ENCODE measurements around the gene CADM1.

CADM1 gene

DNA sequence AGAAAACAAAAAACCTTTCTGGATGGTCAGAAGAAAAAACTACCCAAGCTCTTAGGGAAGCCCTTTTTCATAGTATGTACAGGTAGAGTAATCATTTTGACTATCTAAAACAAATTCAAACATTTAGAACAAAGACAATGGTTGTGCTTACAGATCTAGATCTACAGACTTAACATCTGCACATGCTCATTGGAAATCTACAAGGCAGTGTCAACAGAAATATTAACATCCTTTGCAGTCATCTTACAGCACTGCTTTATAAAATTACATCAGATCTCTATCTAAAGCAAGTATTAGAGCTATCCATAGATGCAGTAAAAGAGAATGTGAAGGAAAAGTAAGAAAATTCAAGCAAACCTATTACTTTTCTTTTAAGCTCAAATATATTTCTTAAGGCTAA, 110.3 kb downstream of the CADM1 start:
- no peak for DNase-seq

DNA sequence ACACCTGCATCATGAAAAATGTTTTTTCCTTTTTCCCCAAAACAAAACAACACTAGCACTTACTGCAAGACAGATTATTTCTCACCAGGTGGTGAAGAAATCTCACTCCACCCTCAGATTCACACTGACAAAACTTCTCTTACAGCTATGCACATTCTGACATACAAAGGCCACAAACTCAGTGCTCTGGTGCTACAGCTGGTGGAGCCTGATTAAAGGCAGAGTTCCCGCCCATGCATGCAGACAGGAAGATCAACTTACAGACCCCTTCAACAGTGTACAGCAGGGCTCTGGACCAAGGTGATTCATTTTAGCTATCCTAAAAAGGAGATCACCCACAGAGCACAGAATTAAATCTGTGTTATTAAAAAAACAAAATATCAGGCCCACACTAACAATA, 112.6 kb downstream of the CADM1 start:
- no peak for DNase-seq

DNA sequence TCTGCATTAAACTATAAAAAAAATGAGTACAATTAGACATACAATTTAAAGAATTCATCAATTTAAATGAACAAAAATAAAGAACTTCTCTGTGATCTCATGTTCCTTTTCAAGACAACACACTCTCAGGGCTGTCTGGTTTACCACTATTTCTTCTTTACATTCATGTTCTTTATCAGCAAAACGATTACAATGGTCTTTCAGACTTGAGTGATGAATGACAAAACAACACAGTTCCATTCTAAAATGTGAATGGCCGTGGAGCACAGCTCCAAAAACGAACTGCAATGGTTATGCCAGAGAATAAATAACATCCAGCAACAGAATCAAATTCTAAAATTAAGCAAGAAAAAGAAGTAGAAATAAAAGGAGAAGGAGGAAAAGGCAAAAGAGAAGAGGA, 113.1 kb downstream of the CADM1 start:
- no peak for DNase-seq

DNA sequence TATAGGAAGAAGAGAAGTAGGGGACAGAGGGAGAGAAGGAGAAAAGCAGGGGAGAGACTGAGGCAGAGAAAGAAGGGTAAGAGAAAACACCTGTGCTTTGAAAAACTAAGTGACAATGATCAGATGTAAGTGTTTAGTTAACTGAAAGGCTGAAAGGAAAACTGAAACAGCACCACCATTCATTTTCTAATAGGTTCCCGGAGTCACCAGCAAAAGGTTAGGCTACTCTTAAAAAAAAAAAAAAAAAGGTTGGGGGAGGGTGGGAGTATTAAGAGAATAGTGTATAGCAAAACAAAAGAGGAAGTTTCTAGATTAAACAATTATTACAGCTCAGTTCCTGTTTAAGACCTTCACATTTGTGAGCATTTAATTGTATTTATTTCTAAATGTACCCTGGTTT, 113.8 kb downstream of the CADM1 start:
- DNase-seq, result no peak

DNA sequence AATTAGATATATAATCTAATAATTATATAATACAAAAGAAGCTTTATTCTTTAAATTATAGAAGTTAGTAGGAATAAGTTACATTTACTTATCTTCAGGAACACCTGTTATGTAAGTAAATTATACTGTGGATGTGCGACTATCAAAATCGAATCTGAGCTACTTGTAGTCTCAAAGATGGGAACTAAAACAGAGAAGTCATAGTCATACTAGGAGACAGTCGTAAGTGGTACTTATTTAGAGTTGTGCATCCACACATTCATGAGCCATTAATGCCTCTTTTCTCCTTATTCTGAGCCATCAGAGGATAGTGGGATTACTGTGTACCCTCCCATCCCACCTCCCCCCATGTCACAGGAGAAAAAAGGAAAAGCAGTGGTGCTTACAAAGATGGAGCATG, 114.4 kb downstream of the CADM1 start:
- no peak for DNase-seq

DNA sequence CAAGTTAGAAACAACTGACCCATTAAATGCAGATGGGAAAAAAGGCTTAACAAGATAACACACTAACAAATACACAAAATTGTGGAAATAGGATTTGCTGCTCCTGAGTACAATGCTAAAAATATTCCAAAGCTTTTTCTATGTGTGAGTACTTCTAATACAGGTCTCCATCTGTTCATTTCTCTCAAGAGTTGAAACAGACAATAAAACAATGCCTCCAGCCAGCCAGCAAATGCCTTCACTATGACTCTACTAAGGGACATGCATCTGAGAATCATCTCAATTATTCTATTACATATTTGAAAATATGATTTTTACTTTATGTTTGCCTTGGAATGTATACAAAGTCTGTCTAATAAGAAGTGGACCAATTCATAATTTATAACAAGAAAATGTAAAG, 119.0 kb downstream of the CADM1 start:
- no peak for DNase-seq

DNA sequence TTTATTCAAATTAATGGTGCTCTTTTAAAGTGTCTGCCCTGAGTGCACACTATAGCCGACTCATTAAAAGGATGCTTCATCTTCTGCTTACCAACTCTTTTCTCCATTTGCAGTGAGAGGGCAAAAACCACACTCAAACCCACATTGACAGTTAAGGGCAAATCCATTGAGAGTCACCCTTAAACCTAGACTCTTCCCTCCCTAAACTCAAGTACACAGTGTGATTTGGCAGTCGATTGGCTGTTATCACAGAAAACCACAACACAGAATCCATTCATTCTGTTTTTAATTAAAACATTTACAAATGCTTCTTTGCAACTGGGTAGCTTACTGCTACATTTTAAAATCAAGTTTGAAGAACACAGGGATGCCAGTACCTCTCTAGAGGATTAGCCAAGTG, 120.0 kb downstream of the CADM1 start:
- no peak for DNase-seq

DNA sequence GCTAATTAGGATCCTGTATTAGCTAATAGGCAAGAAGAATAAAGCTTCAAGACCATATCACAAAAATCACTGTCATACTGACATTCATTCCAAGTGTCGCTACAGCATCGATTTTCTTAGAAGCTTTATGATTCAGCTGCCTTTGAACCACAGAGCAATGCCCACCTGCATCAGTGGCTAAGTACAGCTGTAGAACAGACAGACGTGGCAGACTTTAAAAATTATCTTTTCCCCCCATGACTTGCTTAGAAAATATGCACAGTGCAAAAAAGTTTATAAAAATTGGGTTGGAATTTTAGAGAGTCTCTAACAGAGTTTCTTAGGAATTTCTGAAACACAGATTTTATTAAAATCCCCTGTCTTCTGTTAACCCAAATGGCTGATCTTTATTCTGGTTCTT, 120.8 kb downstream of the CADM1 start:
- DNase-seq, result no peak

DNA sequence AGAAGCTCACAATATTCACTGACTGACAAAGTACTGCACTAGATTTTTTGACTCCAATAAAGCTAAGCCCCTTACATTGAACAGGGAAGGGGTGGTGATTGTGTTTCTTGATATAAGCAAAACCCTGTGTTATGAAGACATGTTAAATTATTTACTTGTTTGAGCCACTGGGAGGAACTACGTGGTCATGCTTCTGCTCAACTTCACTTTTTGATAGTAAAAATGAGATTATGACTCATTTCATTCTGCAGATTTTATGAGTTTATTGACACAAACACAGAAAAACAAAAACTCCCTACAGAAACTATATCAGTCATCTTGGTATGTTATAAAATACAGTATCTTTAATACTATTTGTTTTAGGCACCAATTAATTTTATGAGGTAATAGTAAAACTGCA, 124.7 kb downstream of the CADM1 start:
- DNase-seq, result no peak

DNA sequence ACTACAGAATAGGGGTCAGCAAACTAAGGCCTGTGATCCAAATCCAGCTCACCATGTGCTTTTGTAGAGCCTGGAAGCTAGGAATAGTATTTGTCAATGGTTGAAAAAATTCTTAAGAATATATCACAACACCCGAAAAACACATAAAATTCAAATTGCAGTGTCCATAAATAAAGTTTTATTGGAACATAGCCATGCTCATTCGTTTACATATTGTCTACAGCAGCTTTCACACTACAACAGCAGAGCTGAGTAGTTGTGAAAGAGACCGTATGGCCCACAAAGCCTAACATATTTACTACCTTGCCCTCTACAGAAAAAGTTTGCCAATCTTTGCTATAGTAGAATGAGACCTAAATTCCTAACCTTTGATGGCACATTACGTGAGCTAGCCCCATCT, 125.7 kb downstream of the CADM1 start:
- DNase-seq, result no peak

DNA sequence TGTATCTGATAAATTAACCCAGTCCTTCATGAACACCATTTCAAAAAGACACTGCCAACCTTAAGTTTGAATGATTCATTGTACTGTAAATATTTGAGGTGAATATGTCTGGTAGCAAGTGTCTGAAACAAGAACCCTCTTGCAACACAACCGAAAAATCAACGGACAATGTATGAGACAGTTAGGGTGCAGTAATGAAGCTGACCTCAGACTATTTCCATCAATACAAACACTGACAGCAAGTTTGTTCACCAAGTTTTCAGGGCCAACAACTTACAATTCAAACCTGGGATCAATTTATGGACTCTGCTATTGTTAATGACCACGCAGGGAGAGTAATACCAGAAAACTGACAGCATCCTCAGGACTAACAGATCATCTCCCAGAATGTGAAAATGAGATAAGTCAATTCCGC, 126.3 kb downstream of the CADM1 start:
- no peak for DNase-seq

DNA sequence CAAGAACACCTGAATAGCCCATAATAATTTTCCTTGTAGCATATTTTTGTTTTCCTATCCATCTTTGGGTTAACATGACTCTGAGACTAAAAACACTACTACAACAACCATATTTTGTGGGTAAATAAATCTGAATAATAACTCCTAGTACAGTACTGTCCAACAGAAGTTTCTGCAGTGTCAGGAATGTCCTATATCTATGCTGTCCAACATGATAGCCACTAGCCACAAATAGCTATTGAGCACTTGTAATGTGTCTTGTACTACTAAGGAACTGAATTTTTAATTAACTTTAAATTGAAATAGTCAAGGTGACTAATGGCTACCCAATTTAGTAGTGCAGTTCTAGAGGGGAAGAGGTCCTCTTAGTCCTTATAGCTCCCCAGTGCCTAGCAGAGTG, 135.6 kb downstream of the CADM1 start:
- no peak for DNase-seq

DNA sequence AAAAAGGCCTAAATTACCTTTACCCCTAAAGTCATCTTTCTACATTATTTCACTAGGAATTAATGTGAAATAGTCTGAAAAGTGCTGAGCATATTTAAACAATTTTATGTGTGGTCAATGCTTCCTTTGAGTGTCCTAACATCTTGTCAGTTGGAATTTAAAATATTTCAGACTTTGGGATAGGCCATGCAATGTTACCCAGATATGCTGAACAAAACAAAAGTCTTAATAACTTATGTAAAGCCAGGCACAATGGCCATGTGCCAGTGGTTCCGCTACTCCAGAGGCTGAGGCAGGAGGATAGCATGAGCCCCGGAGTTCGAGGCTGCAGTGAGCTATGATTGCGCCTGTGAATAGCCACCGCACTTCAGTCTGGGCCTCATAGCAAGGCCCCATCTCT, 137.4 kb downstream of the CADM1 start:
- no peak for DNase-seq

DNA sequence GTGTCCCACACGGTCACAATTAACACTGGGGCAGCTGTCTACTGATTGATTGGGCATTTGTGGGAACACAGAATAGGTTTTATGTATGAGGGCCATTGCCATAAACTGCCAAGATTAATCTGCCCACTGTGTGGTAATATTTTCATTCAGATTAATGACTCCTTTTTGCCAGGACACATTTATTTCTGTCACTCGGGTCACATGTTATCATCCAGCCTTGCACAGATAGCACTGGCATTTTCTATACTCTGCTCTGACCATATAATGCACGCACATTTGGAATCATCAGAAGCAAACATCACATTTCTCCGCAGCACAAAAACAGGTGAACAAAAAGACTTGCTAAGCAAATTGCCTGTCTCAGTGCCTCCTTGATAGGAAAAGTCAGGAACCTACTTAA, 138.3 kb downstream of the CADM1 start:
- no peak for DNase-seq

DNA sequence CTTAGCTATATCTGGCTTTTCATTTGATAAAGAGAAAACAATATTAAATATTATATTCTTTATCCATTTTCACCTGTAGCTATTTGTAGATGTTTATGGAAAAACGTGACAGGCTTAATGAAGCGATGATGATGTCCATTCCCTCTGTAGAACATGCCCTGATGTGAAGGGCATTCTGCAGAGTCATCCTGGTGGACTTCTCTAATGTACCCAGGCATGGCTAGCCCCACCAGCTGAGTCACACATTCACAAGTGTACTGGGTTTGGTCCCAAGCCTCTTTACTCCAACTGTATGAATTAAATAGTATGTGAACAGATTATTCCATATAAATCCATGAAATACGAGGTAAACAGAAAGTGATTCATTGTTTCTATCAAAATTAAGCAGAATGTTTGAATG, 139.3 kb downstream of the CADM1 start:
- DNase-seq, result no peak

DNA sequence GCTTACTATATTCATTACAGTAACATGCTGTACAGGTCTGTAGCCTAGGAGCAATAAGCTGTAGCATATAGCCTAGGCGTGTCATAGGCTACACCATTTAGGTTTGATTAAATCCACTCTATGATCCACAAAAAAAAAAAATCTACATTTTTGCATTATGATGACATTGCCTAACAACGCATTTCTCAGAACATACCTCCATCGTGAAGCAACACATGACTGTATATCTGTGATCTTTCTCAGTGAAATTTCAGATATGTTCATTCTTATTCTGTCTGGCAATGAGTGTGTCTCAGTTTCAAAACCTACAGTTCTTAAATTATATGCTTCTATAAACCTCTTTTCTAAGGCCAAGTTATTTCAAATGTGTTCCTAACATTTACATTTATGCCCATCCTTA, 140.3 kb downstream of the CADM1 start:
- no peak for DNase-seq

DNA sequence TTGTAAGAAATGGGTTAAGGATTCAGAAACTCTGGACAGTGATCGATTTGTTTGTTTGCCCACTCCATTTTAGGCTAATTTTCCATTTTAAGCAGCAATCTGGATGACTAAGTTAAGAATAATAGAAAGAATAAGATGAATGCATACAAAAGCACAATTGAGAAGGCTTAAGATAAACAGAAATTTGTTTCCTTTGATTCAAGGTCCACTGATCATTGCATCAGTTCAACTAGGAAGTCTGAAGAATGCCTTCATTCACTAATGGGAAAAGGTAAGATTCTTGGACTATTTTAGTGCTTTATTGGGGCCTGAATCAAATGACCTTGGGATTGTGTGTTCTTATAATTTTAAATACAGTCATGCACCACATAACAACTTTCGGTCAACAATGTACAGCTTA, 140.8 kb downstream of the CADM1 start:
- no peak for DNase-seq

DNA sequence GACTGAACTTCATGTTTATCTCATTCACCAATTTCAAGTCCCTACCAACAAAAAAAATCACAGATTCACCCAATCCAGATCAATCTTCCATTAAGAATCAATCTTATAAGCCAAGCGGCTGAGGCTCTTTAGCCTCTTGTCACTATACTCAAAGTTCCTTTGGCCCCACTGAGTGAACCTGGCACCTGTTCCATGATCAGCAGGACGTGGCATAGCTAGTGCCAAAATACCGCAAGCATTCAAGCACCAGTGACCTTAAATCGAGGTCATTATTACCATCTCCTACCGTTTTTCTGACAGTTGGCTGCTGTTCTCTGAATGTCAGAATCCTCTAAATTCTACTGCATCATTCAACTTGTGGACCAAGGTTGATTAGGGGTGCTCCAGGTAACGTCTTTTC, 141.2 kb downstream of the CADM1 start:
- DNase-seq, result no peak

DNA sequence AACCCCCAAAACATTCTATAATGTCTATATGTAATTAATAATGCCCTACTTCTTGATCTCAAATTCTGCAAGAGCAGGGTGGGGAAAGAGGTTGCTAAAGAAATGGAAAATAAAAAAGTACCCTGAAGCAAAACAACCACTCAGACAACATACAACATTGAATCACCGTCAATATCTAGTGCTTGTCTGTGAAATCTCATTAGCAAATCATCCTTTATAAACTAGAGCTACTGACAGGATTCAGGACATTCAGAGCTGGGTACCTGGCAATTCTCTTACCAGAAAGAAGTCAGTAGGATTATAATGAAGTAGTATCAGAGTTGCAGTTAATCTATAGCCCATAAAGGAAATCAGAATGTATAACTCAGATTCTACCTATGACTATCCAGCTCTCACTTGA, 143.2 kb downstream of the CADM1 start:
- no peak for DNase-seq

DNA sequence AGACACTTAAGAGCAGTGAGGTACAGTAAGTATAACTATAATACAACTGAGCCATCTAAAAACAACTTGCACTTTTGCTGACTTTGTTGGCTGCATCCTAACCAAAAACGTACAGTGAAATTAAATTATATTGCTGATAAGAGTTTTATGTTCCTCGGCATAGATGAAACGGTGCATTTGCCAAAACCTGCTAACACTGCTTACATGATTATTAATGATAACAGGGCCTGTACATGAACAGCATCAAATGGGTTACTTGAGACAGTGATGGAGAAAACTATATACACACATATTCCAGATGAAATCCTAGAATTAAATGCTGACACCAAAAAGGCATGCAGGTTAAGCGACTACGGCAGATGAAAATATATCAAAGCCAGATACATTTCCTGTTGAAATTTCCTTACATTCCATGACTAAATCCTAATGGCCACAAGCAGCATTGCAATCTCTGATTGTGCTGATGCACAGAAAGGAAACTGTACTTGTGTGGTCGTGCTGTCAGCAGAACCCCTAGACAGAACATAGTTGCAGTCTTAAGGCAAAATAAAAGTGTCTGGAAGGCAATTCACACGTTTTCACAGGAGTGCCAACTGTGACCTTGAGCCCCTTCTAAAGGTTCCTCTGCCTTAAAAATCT, 143.9 kb downstream of the CADM1 start:
- no peak for DNase-seq

DNA sequence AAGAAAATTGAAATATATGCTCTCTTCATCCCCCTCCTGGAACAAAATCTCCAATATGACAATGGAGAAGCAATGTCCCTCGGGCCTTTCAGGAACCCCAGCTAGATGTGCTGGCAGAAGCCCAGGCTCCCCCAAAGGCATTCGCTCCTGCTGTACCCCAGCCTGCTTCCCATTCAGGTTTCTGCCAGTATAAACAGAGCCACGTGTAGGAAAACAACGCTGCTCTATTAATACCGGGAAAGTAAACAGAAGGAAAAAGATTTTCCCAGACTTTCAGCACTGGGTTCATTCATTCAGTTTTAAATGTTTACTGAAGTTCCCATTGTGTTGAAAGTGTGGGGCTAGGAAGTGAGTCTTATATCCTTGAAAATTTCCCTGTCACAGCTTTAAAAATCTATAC, 147.1 kb downstream of the CADM1 start:
- no peak for DNase-seq

DNA sequence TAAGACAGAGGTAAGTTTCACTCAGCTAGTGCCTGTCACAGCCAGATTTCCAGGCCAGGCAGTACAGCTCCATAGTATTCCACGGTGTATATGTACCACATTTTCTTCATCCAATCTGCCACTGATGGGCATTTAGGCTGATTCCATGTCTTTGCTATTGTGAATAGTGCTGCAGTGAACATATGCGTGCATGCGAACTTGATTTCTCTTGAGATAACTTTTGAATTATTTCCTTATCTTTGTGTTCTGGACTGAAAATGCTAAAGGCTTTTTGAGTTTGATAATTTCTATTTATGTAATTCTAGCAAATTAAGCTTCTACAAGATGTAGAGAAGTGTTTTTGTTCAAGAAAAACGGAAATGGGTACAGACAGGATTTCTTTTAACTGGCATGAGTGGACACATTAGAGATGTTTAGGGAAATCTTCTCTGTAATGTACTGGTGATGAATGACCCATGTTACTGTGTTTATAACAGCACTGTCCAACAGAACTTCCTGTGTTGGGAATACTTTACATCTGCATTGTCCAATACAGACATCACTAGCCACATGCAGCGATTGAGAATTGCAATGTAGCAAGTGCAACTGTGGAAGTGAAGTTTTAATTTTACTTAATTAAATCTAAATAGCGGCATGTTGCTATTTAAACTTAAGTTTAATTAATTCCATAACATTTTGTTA, 151.3 kb downstream of the CADM1 start:
- DNase-seq, result no peak

DNA sequence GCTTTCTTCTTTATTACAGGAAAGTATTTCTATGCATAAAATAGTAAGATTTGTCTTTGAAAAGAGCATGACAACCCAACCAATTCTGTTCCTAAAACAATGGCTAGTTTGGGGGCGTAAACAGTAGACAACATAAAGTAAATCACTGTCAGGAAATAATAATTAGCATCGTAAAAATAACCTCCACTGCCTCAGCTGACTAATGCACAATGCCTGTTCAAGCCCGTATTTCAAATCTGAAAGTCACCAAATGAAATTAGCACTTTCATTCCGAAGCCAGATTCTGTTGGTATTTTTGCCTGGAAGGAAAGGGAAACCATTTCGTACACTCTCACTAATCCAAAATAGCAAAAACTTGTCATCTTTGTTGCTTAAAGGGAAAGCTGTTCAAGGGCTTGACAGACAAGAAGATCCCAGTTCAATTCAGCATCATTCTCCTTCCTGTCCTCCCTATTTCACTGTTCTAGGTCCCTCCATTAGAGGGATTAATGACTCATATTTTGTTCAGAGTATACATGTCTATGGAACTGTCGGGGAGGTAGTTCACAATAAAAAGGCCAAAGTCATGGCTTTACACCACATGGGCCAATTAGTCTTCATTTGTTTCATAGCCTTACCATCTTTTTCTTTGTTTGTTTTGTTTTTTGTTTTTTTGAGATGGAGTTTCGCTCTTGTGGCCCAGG, 154.7 kb downstream of the CADM1 start:
- DNase-seq, result no peak

DNA sequence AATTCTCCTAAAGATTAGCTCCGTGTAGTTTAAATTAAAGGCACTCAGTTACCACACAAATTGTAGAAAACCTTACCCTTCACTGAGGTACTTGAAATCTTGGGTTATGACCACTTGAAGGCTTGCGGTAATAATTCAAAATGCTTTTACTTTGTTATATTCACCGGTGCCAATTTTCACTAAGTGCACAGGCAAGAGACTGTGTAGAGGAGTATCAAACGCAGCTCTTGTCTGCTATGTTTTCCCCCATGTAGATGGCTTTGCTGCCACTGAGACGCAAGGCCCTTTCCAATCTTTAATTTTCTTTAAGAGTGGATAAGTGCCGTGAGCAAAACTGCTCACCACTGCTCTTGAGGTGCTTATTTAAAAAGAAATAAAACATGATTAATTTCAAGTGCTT, 155.8 kb downstream of the CADM1 start:
- DNase-seq, result no peak

DNA sequence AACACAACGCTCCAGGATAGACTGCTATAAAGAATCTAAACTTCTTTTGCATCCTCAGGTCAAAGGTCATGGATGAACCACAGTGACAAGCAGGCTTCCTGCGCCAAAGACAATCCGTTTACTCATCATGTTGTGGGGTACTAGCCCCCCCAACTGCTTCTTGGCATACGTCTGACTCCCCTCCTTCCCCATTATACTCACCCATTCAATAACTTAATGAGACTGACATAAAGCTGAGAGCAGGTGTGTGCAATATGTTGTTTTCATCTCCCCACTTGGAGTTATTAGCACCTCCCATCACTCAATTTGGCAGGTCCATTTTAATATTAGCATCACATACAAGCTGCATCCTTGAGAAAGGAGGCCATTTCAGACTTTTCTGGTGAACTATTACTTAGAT, 157.1 kb downstream of the CADM1 start:
- DNase-seq, result peak; percentile 0

Measured in NCI-H1694 (cell line).